Vagina (tissue), 2 donors: Measurements from ENCODE around the gene ZDHHC17.

Experiments used
- POLR2A ChIP-seq, 2 donors: fragments of 450-650 bp; IDR thresholded peaks; one replicate each; pipeline ENCODE4 v1.6.1; 2017; ENCODE audit warnings: antibody characterized with exemption in 2 of 2, mild to moderate bottlenecking in 2 of 2, moderate library complexity in 2 of 2
- TF ChIP-seq, protein P1 (sequence below), 3 experiments: fragments of 450-650 bp in 2 of 3; fragments of 200-600 bp in 1 of 3; sonication (generic) in 1 of 3; IDR thresholded peaks; one replicate each; pipeline ENCODE4 v1.5.1; 2017 to 2019; ENCODE audit warnings: antibody characterized with exemption in 3 of 3, mild to moderate bottlenecking in 2 of 3, moderate library complexity in 2 of 3

DNA sequence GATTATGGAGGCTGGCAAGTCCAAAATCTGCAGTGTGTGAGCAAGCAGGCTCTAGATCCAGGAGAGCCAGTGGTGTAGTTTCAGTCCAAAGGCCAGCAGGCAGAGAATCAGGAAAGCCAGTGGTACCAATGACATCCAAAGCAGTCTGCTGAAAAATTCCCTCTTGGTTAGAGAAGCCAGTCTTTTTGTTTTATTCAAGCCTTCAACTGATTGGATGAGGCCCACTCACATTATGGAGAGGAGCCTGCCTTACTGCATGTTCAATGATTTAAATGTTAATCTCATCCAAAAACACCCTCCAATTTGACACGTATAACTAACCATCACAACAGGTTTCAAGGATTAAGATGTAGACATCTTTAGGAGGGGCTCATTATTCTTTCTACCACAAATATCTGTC lies 49.5 kb upstream of the ZDHHC17 start:
- TF ChIP-seq POLR2A (IDR thresholded peaks at IDR 0.05): no peak
- TF ChIP-seq, protein P1, sequence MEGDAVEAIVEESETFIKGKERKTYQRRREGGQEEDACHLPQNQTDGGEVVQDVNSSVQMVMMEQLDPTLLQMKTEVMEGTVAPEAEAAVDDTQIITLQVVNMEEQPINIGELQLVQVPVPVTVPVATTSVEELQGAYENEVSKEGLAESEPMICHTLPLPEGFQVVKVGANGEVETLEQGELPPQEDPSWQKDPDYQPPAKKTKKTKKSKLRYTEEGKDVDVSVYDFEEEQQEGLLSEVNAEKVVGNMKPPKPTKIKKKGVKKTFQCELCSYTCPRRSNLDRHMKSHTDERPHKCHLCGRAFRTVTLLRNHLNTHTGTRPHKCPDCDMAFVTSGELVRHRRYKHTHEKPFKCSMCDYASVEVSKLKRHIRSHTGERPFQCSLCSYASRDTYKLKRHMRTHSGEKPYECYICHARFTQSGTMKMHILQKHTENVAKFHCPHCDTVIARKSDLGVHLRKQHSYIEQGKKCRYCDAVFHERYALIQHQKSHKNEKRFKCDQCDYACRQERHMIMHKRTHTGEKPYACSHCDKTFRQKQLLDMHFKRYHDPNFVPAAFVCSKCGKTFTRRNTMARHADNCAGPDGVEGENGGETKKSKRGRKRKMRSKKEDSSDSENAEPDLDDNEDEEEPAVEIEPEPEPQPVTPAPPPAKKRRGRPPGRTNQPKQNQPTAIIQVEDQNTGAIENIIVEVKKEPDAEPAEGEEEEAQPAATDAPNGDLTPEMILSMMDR (IDR thresholded peaks at IDR 0.05): no peak
